Neural progenitor cell (in vitro differentiated cells): ENCODE data around the gene C4A. TPM values are rescaled to one million over a fixed set of nuclear protein-coding genes. Genes with fewer than 3 reads are reported as not detected.

Experiments used
- DNase-seq: peaks from one replicate; pipeline ENCODE4 v3.0.0-alpha.2; 2016; ENCODE audit warnings: low spot score
- H2AFZ ChIP-seq: fragments of 200-600 bp; sonication (generic); replicated peaks from 2 replicates; pipeline ENCODE4 v1.6.1; 2016; ENCODE audit warnings: antibody characterized with exemption
- H3F3A ChIP-seq: fragments of 200-600 bp; sonication (generic); 2 replicates; pipeline ENCODE4 v1.6.1; 2016; ENCODE audit warnings: antibody characterized with exemption, low read depth
- H3K27ac ChIP-seq: fragments of 200-600 bp; sonication (generic); 2 replicates; pipeline ENCODE4 v1.5.1; 2016; ENCODE audit warnings: mild to moderate bottlenecking
- H3K27me3 ChIP-seq: fragments of 200-600 bp; sonication (generic); 2 replicates; pipeline ENCODE4 v1.6.1; 2016; ENCODE audit warnings: mild to moderate bottlenecking, moderate library complexity
- H3K36me3 ChIP-seq: fragments of 200-600 bp; sonication (generic); 2 replicates; pipeline ENCODE4 v1.5.1; 2016
- H3K4me1 ChIP-seq: fragments of 200-600 bp; sonication (generic); 2 replicates; pipeline ENCODE4 v1.6.1; 2016; ENCODE audit warnings: mixed run types
- H3K4me2 ChIP-seq: fragments of 200-600 bp; sonication (generic); 2 replicates; pipeline ENCODE4 v1.6.1; 2016
- H3K4me3 ChIP-seq: fragments of 200-600 bp; sonication (generic); 2 replicates; pipeline ENCODE4 v1.5.1; 2016
- H3K79me2 ChIP-seq: fragments of 200-600 bp; sonication (generic); 2 replicates; pipeline ENCODE4 v1.6.1; 2016; ENCODE audit warnings: low read depth
- H3K9ac ChIP-seq: fragments of 200-600 bp; sonication (generic); 2 replicates; pipeline ENCODE4 v1.6.1; 2016
- H3K9me3 ChIP-seq: fragments of 200-600 bp; sonication (generic); 2 replicates; pipeline ENCODE4 v1.5.1; 2016; ENCODE audit warnings: low read depth
- H4K20me1 ChIP-seq: fragments of 200-600 bp; sonication (generic); 2 replicates; pipeline ENCODE4 v1.6.1; 2016; ENCODE audit warnings: low read depth
- H3K27ac Mint-ChIP-seq: 3 replicates; pipeline ENCODE4 v1.8.0; 2021; ENCODE audit warnings: mixed read lengths
- H3K27me3 Mint-ChIP-seq: 2 replicates; pipeline ENCODE4 v1.8.0; 2022; ENCODE audit warnings: low read depth, mild to moderate bottlenecking, inconsistent platforms, moderate library complexity, mixed read lengths; ENCODE audit not compliant: insufficient read depth
- H3K36me3 Mint-ChIP-seq: 3 replicates; pipeline ENCODE4 v1.8.0; 2021; ENCODE audit warnings: mixed read lengths
- H3K4me1 Mint-ChIP-seq: 3 replicates; pipeline ENCODE4 v1.8.0; 2021; ENCODE audit warnings: mixed read lengths
- H3K4me3 Mint-ChIP-seq: 3 replicates; pipeline ENCODE4 v1.8.0; 2021; ENCODE audit warnings: mild to moderate bottlenecking, moderate library complexity, mixed read lengths
- H3K9me3 Mint-ChIP-seq: 3 replicates; pipeline ENCODE4 v1.8.0; 2020; ENCODE audit warnings: mixed read lengths
- CTCF ChIP-seq: fragments of 200-600 bp; sonication (generic); IDR thresholded peaks from 2 replicates; pipeline ENCODE4 v1.5.1; 2017; ENCODE audit warnings: antibody characterized with exemption, mild to moderate bottlenecking
- EZH2 ChIP-seq: fragments of 200-600 bp; sonication (generic); IDR thresholded peaks from 2 replicates; pipeline ENCODE4 v1.6.1; 2017; ENCODE audit warnings: antibody characterized with exemption, mild to moderate bottlenecking, moderate library complexity
- EZH2phosphoT487 ChIP-seq: fragments of 200-600 bp; sonication (generic); IDR thresholded peaks from 2 replicates; pipeline ENCODE4 v1.6.1; 2017; ENCODE audit warnings: antibody characterized with exemption
- total RNA-seq: library from RNA; depleted of rRNA; stranded (reverse); fragments of >200 nt; gene quantifications from 2 replicates; pipeline ENCODE4 v1.2.3, GENCODE V29; 2015; ENCODE audit warnings: low replicate concordance

C4A gene
- total RNA-seq, 1 donor from 2014 or later, result 4.3 TPM

GRCh38 chr6:31954511-31954910 lies 27.3 kb upstream of the C4A start:
- TF ChIP-seq CTCF (no peak), EZH2 (no peak), EZH2phosphoT487 (no peak)
- no peak overlapping the region for H3K4me3 ChIP-seq
- no peak overlapping the region for H3K4me2 ChIP-seq
- no peaks in the 10 kb centered on the region for H3K9me3 Mint-ChIP-seq
- no peak overlapping the region for H3K4me3 Mint-ChIP-seq
- no peaks in the 10 kb centered on the region for H3K9me3 ChIP-seq
- H3K4me1 ChIP-seq, result peaks cover 8% of the 10 kb centered on the region
- no peak overlapping the region for H2AFZ ChIP-seq
- H3K36me3 ChIP-seq, result peaks cover 5% of the 10 kb centered on the region
- no peak overlapping the region for H3K27ac ChIP-seq
- no peak overlapping the region for H3K27ac Mint-ChIP-seq
- peaks cover 17% of the 10 kb centered on the region for H3K4me1 Mint-ChIP-seq
- H3K9ac ChIP-seq, result no peak overlapping the region
- peaks cover 10% of the 10 kb centered on the region for H3F3A ChIP-seq
- H3K27me3 Mint-ChIP-seq, result peaks cover 4% of the 10 kb centered on the region
- H3K79me2 ChIP-seq, result peaks cover 26% of the 10 kb centered on the region
- no peaks in the 10 kb centered on the region for H3K27me3 ChIP-seq
- no peak for DNase-seq
- H3K36me3 Mint-ChIP-seq, result peaks cover 17% of the 10 kb centered on the region
- H4K20me1 ChIP-seq, result no peaks in the 10 kb centered on the region

GRCh38 chr6:31956796-31957195 lies 25.1 kb upstream of the C4A start:
- Histone ChIP-seq H3F3A (peaks cover 10% of the 10 kb centered on the region), H3K9me3 (no peaks in the 10 kb centered on the region), H3K27me3 (no peaks in the 10 kb centered on the region), H3K4me3 (no peak overlapping the region), H2AFZ (no peak overlapping the region), H4K20me1 (no peaks in the 10 kb centered on the region), H3K9ac (no peak overlapping the region), H3K4me1 (peaks cover 11% of the 10 kb centered on the region), H3K79me2 (peaks cover 38% of the 10 kb centered on the region), H3K27ac (no peak overlapping the region), H3K36me3 (peaks cover 5% of the 10 kb centered on the region), H3K4me2 (no peak overlapping the region)
- Mint-ChIP-seq H3K4me1 (peaks cover 25% of the 10 kb centered on the region), H3K27ac (no peak overlapping the region), H3K36me3 (peaks cover 16% of the 10 kb centered on the region), H3K27me3 (peaks cover 2% of the 10 kb centered on the region), H3K4me3 (peak overlapping the region; percentile 98), H3K9me3 (no peaks in the 10 kb centered on the region)
- TF ChIP-seq EZH2 (no peak), CTCF (no peak), EZH2phosphoT487 (no peak)
- no peak for DNase-seq

- Mint-ChIP-seq H3K36me3 (peaks cover 26% of the 10 kb centered on the region), H3K27ac (peak overlapping the region; percentile 15), H3K27me3 (peaks cover 2% of the 10 kb centered on the region), H3K9me3 (no peaks in the 10 kb centered on the region), H3K4me3 (peak overlapping the region; percentile 98), H3K4me1 (peaks cover 25% of the 10 kb centered on the region)
- Histone ChIP-seq H3K36me3 (peaks cover 5% of the 10 kb centered on the region), H3K4me1 (peaks cover 11% of the 10 kb centered on the region), H3K4me3 (peak overlapping the region; percentile 95), H3K9me3 (no peaks in the 10 kb centered on the region), H3K4me2 (peak overlapping the region; percentile 97), H3K27ac (no peak overlapping the region), H3K79me2 (peaks cover 38% of the 10 kb centered on the region), H3K9ac (peak overlapping the region; percentile 96), H4K20me1 (no peaks in the 10 kb centered on the region), H2AFZ (peak overlapping the region; percentile 90), H3K27me3 (no peaks in the 10 kb centered on the region), H3F3A (peaks cover under 1% of the 10 kb centered on the region)
- TF ChIP-seq EZH2phosphoT487 (no peak), EZH2 (no peak), CTCF (no peak)
- no peak for DNase-seq
These were observed 23.5 kb upstream of the C4A start for GRCh38 chr6:31958412-31958740.
